K562 (cell line): ENCODE data around the gene TMEM266. TPM values are rescaled to one million over a fixed set of nuclear protein-coding genes. Genes with fewer than 3 reads are reported as not detected.

Experiments used
- ATAC-seq: fragments of 200-7000 bp; cut with Tn5 transposase; 3 replicates; pipeline ENCODE4 v1.9.1; 2020; ENCODE audit warnings: moderate library complexity
- BruUV-seq: library from RNA; stranded (reverse); fragments of 400-500 nt; replicated peaks from 2 replicates; lab custom pipeline; 2021; lab: Mats Ljungman, UMichigan
- CTCF ChIA-PET: fragments of 300-600 bp; formaldehyde crosslinking; extraction: SDS; loops from one replicate; lab custom pipeline; 2021; ENCODE audit warnings: low intra/inter-chr PET ratio; lab: Yijun Ruan, JAX
- POLR2A ChIA-PET: fragments of 300-600, 350-650 bp; sonication (Branson Sonifier 250); formaldehyde crosslinking; extraction: SDS; loops from one replicate; lab custom pipeline; 2021; ENCODE audit warnings: antibody characterized with exemption, inconsistent platforms; lab: Yijun Ruan, JAX
- DNase-seq, 4 experiments: peaks; one replicate each; pipeline versions ENCODE4 v3.0.0 to v3.0.0-alpha.2; 2011 to 2018; ENCODE audit warnings: low spot score in 3 of 4, mixed read lengths in 3 of 4; ENCODE audit errors: extremely low read depth in 1 of 4
- FAIRE-seq: peaks from 2 replicates; lab custom pipeline; 2011; peaks lifted over from hg19 to GRCh38; lab: Jason Lieb, UNC
- H2AFZ ChIP-seq: 2 replicates; pipeline ENCODE4 v1.6.0; 2011; ENCODE audit warnings: low read depth, low read length, control low read depth, inconsistent platforms
- H3K27ac ChIP-seq: fragments of 200-600 bp; 3 replicates; pipeline ENCODE4 v1.8.0; 2011; ENCODE audit warnings: low read depth, mild to moderate bottlenecking, control low read depth, inconsistent platforms, low read length, moderate library complexity, mixed read lengths; ENCODE audit errors: extremely low read depth
- H3K27me3 ChIP-seq, 2 experiments: fragments of 300-600 bp in 1 of 2; 2 replicates in 1 of 2; 3 replicates in 1 of 2; pipeline versions ENCODE4 v1.6.0 to v1.8.0; 2011; ENCODE audit warnings: inconsistent platforms in 2 of 2, low read length in 2 of 2, mild to moderate bottlenecking in 1 of 2, mixed read lengths in 1 of 2, moderate library complexity in 1 of 2; ENCODE audit not compliant: control insufficient read depth in 2 of 2, insufficient read depth in 2 of 2
- H3K36me3 ChIP-seq: fragments of 300-600 bp; 3 replicates; pipeline ENCODE4 v1.8.0; 2011; ENCODE audit warnings: mild to moderate bottlenecking, low read length, inconsistent platforms; ENCODE audit not compliant: control insufficient read depth, insufficient read depth
- H3K4me1 ChIP-seq, 2 experiments: fragments of 200-600 bp in 1 of 2; replicated peaks in 1 of 2; 2 replicates in 1 of 2; 3 replicates in 1 of 2; pipeline versions ENCODE4 v1.5.1 to v1.8.0; 2011; ENCODE audit warnings: inconsistent platforms in 2 of 2, low read length in 2 of 2, mild to moderate bottlenecking in 1 of 2, mixed read lengths in 1 of 2, moderate library complexity in 1 of 2; ENCODE audit not compliant: control insufficient read depth in 2 of 2, insufficient read depth in 2 of 2
- H3K4me2 ChIP-seq: 2 replicates; pipeline ENCODE4 v1.6.1; 2011; ENCODE audit warnings: low read length, control low read depth, inconsistent platforms, mixed read lengths; ENCODE audit not compliant: insufficient read depth
- H3K4me3 ChIP-seq: fragments of 200-600 bp; sonication (generic), shearing (Covaris generic); 2 replicates; pipeline ENCODE4 v1.5.1; 2016; ENCODE audit warnings: control low read depth, inconsistent platforms
- H3K79me2 ChIP-seq: fragments of 200-600 bp; 3 replicates; pipeline ENCODE4 v1.8.0; 2011; ENCODE audit warnings: low read length, inconsistent platforms; ENCODE audit not compliant: control insufficient read depth, insufficient read depth
- H3K9ac ChIP-seq, 2 experiments: 2 replicates each; pipeline versions ENCODE4 v1.6.0 to v1.6.1; 2011; ENCODE audit warnings: low read depth in 2 of 2, low read length in 2 of 2, control low read depth in 1 of 2, inconsistent platforms in 1 of 2, mild to moderate bottlenecking in 1 of 2, mixed read lengths in 1 of 2; ENCODE audit not compliant: insufficient read depth in 1 of 2
- H3K9me1 ChIP-seq: one replicate; pipeline ENCODE4 v1.6.0; 2011; ENCODE audit warnings: inconsistent platforms, mild to moderate bottlenecking, low read length, moderate library complexity; ENCODE audit not compliant: control insufficient read depth, insufficient read depth
- H3K9me3 ChIP-seq: replicated peaks from 2 replicates; pipeline ENCODE4 v1.5.1; 2011; ENCODE audit warnings: low read depth, low read length, inconsistent platforms; ENCODE audit not compliant: control insufficient read depth, insufficient read depth
- H4K20me1 ChIP-seq: replicated peaks from 2 replicates; pipeline ENCODE4 v1.6.1; 2011; ENCODE audit warnings: low read length, inconsistent platforms, mixed read lengths; ENCODE audit not compliant: control insufficient read depth, insufficient read depth
- BRF1 ChIP-seq: IDR thresholded peaks from 3 replicates; pipeline ENCODE4 v1.6.1; 2011; ENCODE audit warnings: borderline replicate concordance, mild to moderate bottlenecking; ENCODE audit not compliant: insufficient read length; ENCODE audit errors: extremely low read depth
- FOXA3 ChIP-seq, 2 experiments: fragments of 450-650 bp in 1 of 2; sonication (generic) in 1 of 2; formaldehyde crosslinking; IDR thresholded peaks in 1 of 2; conservative IDR thresholded peaks in 1 of 2; 2 replicates each; pipeline versions ENCODE4 v1.4.0 to v1.8.0; 2020 to 2022; ENCODE audit warnings: mild to moderate bottlenecking in 2 of 2, missing genetic modification reagents in 1 of 2
- GABPB1 ChIP-seq: sonication (generic); formaldehyde crosslinking; IDR thresholded peaks from 2 replicates; pipeline ENCODE4 v1.8.0; 2022; ENCODE audit warnings: mild to moderate bottlenecking, missing genetic modification reagents
- MGA ChIP-seq: fragments of 450-650 bp; IDR thresholded peaks from 2 replicates; pipeline ENCODE4 v1.6.1; 2016; ENCODE audit warnings: mild to moderate bottlenecking, moderate library complexity
- ZNF398 ChIP-seq: fragments of 250-450 bp; sonication (Bioruptor Pico); IDR thresholded peaks from 2 replicates; pipeline ENCODE4 v1.8.0; 2021; ENCODE audit warnings: moderate library complexity, mild to moderate bottlenecking, inconsistent platforms
- ZNF589 ChIP-seq: fragments of 200-800 bp; sonication (Bioruptor generic); IDR thresholded peaks from 2 replicates; pipeline ENCODE4 v1.6.1; 2016; ENCODE audit warnings: low read depth, missing genetic modification characterization, missing compliant biosample characterization
- WGBS: fragments of 100-300 bp; shearing (Covaris generic); methylation state at CpG from one replicate; pipeline ENCODE4 v1.1.6; 2016; ENCODE audit warnings: low coverage, mixed read lengths; ENCODE audit not compliant: insufficient coverage; ENCODE audit errors: missing lambda C conversion rate; 5-methylcytosine and 5-hydroxymethylcytosine counted together
- in situ Hi-C: fragments of 300-500 bp; cut with MboI; formaldehyde crosslinking; loops from 4 replicates; pipeline ENCODE4 v1.15.0; 2018; ENCODE audit warnings: inconsistent platforms, mixed read lengths
- intact Hi-C: fragments of 100-400 bp; cut with micrococcal nuclease; formaldehyde crosslinking; loops from 2 replicates; pipeline ENCODE4 v1.14.2; 2022
- polyA plus RNA-seq, 8 experiments: library from polyadenylated mRNA; depleted of rRNA in 4 of 8; stranded (reverse) in 5 of 8; unstranded in 3 of 8; fragments of >200 nt; fragmentation: Nextera tagmentation in 2 of 8; fragmentation: Illumina TruSeq in 1 of 8; extraction: Ambion mirVana in 2 of 8; extraction: Trizol in 1 of 8; gene quantifications; 2 replicates each; pipeline versions ENCODE4 v1.2.1 to v1.2.3, GENCODE V29; 2011 to 2014; ENCODE audit warnings: inconsistent platforms in 1 of 8, missing spikeins in 1 of 8
- total RNA-seq, 7 experiments: library from RNA; depleted of rRNA in 6 of 7; stranded (reverse); fragments of >200 nt in 6 of 7; fragmentation: Illumina TruSeq in 2 of 7; extraction: Trizol in 2 of 7; gene quantifications; 2 replicates each; pipeline versions ENCODE4 v1.2.1 to v1.2.3, GENCODE V29; 2011 to 2021; ENCODE audit warnings: low replicate concordance in 1 of 7

Gene TMEM266
- total and polyA plus RNA-seq, 9 of the 15 experiments (the other 6 are each of a cell fraction or from before 2014, with no cell fraction given) = not detected

- no peak overlapping the region for H3K4me2 ChIP-seq
- H3K9me1 ChIP-seq = peaks cover under 1% of the 10 kb centered on the region
- TF ChIP-seq ZNF589 (CRISPR knock-in tag) = no peak
- TF ChIP-seq GABPB1 (CRISPR knock-in tag) = no peak
- no peak for TF ChIP-seq FOXA3 (CRISPR knock-in tag; conservative IDR thresholded peaks at IDR 0.05 in 1 of 2, IDR thresholded peaks at IDR 0.05 in 1 of 2)
- no peak for TF ChIP-seq BRF1
- no peak for TF ChIP-seq ZNF398 (CRISPR knock-in tag)
- no peak for TF ChIP-seq MGA
- no peaks in the 10 kb centered on the region for H4K20me1 ChIP-seq
- no peaks in the 10 kb centered on the region for H3K4me1 ChIP-seq
- WGBS = 2% methylated on average over 5 of the region's 5 CpGs
- no peak for DNase-seq
- in situ Hi-C loops = loop anchor here (10.0 kb wide), 1 partner anchor 332 kb away; no protein-coding TSS in a partner anchor
- no peak overlapping the region for H3K4me3 ChIP-seq
- ATAC-seq = no peak
- CTCF ChIA-PET = interaction anchor here (1.5 kb wide), 1 partner anchor 89 kb away, joined by 4 read pairs; no protein-coding TSS in a partner anchor
- POLR2A ChIA-PET = interaction anchor here (1.0 to 1.8 kb wide), 3 partner anchors 10 to 18 kb away, joined by 3 to 4 read pairs (median 4); no protein-coding TSS in a partner anchor
- no peak overlapping the region for H3K27ac ChIP-seq
- H3K79me2 ChIP-seq = no peaks in the 10 kb centered on the region
- peaks cover 23 to 59% of the 10 kb centered on the region in 2 experiments for H3K27me3 ChIP-seq
- BruUV-seq = no TSS peak
- intact Hi-C loops = loop anchor here (10.0 kb wide), 1 partner anchor 222 kb away; no protein-coding TSS in a partner anchor
- H3K36me3 ChIP-seq = no peaks in the 10 kb centered on the region
- H3K9ac ChIP-seq = no peak overlapping the region
- H3K9me3 ChIP-seq = no peaks in the 10 kb centered on the region
- FAIRE-seq = no peak
- H2AFZ ChIP-seq = no peak overlapping the region
Observed at GRCh38 chr15:76146812-76147211, 87.0 kb downstream of the TMEM266 start.
